ENCODE measurements around the gene PCDH7.

DNA sequence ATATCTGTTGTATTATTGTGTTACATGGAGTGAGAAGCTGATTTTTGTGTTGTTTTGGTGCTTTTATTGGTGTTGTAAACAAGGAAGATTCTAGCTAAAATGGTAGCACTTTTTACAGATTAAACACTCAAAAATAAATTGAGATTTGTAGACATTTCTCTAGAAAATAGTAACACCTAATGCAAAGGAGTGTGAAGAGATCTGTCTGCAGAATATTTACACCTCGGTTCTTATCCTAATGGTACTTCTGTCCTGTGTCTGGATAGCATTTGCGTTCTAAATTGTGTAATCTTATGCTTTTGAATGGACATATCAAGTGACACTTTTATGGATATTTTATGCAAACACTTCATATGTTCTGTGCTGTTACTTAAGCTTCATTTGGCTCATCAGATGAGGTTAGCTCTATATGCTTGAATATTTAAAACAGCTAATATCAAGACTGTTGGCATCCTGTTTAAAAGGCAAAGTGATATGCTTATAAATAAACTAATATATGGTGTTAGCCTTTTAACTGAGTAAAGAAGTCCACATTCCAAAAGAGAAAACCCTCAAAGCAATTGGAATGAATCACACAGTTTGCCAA lies 6.0 kb downstream of the PCDH7 start:
- TF ChIP-seq CTCF (IDR thresholded peaks at IDR 0.05) (no peak), POLR2AphosphoS5 (IDR thresholded peaks at IDR 0.05) (no peak), EP300 (IDR thresholded peaks at IDR 0.05) (no peak)

Data from sigmoid colon (tissue), 4 donors.